Measurements from ENCODE around the gene TAF1C. TPM values are rescaled to one million over a fixed set of nuclear protein-coding genes. Genes with fewer than 3 reads are reported as not detected.

TAF1C gene
- total and polyA plus RNA-seq, 2 of the 8 experiments (the other 6 are each of a cell fraction or from before 2014, with no cell fraction given) = 44.6 to 63.8 TPM

- peak; percentile 15; the same call in 1 of the 2 replicates for TF ChIP-seq MAX (IDR thresholded peaks at IDR 0.05)
- TF ChIP-seq BCL11A (IDR thresholded peaks at IDR 0.05; ENCODE audit: low read depth in 2 of 2, low read length in 2 of 2) = no peak
- TF ChIP-seq BACH1 (IDR thresholded peaks at IDR 0.05; ENCODE audit: low read length) = no peak
- TF ChIP-seq KDM5A (IDR thresholded peaks at IDR 0.05; ENCODE audit: low read length) = no peak
- no peak for TF ChIP-seq YY1 (IDR thresholded peaks at IDR 0.05; ENCODE audit: low read depth, low read length)
- 0 out of 2 replicates have a peak, but pooled peaks have one; percentile 17 for TF ChIP-seq TAF1 (IDR thresholded peaks at IDR 0.05; ENCODE audit: low read depth, low read length)
- TF ChIP-seq ATF3 (IDR thresholded peaks at IDR 0.05; ENCODE audit: insufficient read depth, low read depth, low read length) = no peak
- TF ChIP-seq GABPA (IDR thresholded peaks at IDR 0.05; ENCODE audit: borderline replicate concordance, insufficient read depth, low read length) = no peak
- no peak for TF ChIP-seq SIX5 (IDR thresholded peaks at IDR 0.05; ENCODE audit: low read depth, low read length)
- no peak for TF ChIP-seq CBX8 (IDR thresholded peaks at IDR 0.05; ENCODE audit: borderline replicate concordance, low read depth, low read length)
- no peak for TF ChIP-seq ASH2L (IDR thresholded peaks at IDR 0.05; ENCODE audit: low read length)
- no peak; a peak in 1 of 4 replicates for TF ChIP-seq HDAC2 (IDR thresholded peaks at IDR 0.05; ENCODE audit: borderline replicate concordance in 1 of 2, low read depth in 2 of 2, low read length in 2 of 2)
Observed at GRCh38 chr16:84144209-84144858, 42.5 kb downstream of the TAF1C start (continued).
